Measurements from ENCODE around the gene TBC1D3B.
"Not testable (repeated sequence)": the region's sequence is repeated elsewhere in the genome, so short reads cannot be mapped to it uniquely, and the experiment has no call there.

Gene TBC1D3B

DNA sequence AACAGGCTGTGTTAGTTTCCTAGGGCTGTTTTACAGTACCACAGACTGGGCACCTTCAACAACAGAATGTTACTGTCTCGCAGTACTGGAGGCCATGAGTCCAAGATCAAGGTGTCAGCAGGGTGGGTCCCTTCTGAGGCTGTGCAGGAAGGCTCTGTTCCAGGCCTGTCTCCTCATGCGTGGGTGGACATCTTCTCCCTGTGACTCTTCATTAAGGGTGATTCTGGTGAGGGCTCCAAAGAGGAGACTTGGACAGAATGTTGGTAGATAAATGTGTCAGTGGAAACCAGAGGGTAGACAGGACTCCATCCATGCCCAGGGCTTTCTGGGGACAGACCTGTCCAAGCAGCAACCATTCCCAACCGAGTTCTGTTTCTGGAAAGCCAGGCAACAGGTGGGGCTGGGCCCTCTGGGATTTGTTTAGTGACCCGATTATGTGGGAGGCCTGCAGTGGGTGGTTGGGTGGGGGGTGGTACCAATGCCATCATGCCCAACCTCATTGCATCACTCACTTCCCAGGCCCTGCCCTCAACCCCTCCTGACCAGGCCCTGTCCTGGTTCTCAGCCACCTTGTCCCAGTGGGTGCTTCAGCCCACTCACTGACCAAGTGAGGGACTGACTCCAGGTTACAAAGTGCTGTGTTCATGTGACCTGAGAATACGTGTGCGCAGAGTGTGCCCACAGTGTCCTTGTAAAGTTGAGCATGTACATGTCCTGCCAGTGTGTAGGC lies 5.2 kb upstream of the TBC1D3B start:
- not testable (repeated sequence) for DNase-seq (ENCODE audit: low read depth)

DNA sequence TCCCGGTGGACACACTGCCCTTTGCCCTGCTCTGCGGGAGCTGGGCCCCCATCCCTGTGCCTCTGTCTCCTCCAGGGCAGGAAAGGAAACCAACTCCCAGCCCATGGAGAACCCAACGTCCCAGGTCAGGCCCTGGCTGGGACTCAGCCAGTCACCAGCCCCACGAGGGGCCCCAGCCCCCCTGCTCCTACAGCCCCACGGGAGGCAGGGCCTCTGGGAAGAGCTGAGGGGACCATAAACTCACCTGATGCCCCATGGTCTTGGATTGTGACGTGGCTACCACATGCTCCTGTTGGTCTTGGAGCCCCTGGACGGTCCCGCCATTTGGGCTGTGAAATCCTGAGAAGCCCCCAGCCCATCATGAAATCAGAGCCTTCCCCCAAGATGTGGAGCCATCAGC lies 7.6 kb downstream of the TBC1D3B start:
- not testable (repeated sequence) for DNase-seq (ENCODE audit: low read depth)

DNA sequence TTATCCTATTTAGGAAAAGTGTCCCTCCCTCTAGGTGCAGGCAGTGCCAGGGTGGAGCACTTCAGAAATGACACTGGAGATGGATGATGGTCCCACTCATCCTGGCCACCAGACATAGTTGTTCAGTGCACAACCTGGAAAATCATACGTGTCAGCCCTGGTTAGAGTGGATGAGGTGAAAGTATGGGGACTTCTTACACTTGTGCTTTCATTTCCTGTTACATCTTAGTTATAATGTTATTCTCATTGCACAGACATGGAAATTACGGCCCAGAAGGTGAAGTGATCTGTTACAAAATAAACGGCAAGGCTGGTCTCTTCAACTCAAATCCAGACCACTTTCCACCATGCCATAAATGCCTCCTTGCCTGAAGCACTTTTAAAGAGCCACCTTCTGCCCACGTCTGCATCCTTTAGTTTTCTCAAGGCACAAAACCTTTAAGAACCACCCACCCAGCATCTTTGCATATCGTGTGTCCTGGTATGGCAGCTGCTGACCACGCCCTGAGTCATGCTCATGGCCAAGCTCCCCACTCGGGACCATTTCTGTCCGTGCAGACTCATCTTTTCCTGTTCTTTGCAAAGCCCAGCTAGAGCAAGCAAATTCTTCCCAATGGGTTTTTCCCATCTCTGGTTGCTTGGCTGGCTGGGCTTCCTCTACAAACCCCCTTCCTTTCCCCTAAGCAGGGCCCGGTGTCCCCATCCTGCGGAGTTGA lies 22.4 kb downstream of the TBC1D3B start:
- DNase-seq (ENCODE audit: low read depth), result no peak

DNA sequence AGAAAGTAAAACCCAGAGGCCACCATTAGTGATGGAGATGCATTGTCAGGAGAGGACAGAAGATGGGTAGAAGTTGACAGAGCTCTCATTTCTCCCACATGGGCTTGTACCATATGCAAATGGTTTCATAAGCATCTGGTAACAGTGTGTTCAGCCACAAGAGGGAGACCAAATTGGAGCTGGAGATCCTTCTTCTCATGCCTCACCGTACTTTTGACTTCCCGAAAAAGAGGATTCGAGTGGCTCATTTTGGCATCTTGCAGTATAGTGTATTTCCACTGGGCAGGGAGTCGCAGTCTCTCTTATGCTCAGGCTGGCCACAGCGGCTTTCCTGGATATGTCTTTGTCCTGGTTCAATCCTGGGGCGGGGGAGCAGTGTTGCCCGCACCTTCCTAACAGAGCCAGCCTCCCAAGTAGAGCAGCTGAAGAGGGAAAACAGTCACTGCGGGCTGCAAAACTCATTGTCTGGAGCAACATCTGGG lies 23.8 kb downstream of the TBC1D3B start:
- DNase-seq (ENCODE audit: low read depth), result no peak

DNA sequence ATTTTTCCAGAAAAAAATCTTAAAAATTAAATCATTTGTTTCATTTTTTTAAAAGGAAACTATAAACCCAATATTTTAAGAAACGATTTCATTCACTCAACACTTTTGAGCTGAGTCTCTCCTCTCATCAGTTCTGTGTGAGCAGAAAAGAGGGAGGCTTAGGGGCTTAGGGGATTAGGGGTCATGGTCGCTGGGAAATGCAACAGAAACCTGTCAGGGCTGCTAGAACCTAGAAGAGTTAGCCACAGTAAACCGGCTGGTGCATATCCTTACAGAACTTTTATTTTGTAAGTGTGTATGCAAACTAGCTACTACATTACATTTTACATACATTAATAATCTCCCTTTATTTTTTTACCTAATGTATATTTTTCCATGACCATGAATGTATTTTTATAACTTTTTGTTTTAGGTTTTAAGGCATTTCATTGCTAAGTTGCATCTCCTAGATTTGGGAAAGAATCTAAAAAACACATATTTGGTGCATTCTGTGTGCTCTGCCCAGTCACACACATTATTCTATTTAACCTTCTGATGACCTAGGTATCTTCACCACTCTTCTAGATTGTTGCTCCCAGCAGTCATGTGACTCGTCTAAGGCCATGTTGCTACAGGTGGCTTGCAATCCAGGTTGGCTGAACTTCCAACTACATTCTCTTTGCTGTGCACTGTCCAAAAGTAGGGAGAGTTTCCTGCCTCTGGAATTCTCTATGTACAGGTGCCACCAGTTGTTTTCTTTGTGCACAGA lies 24.4 kb downstream of the TBC1D3B start:
- DNase-seq (ENCODE audit: low read depth), result no peak

DNA sequence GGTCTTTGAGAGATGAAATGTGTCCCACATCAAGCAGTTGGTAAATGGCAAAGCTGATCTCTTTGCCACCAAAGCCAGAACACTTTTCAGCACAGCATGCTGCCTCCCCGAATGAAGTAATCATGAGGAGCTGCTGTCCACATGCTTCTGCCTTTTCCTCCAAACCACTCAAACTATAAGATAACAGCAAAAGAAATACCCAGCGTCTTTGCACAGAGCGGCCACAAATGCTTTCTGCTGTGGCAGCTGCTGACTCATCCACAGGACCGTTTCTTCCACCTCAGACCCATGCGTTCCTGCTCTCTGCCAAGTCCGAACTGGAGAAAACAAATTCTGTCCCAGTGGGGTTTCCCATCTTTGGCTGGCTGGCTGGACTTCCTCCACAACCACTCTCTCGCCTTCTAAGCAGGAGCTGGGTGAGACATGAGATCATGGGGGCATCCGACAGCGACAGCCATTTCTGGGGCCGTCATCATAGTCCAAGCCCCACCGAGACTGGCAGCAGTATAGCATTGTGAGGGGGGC lies 27.1 kb downstream of the TBC1D3B start:
- peak; percentile 25 for DNase-seq (ENCODE audit: low read depth)

DNA sequence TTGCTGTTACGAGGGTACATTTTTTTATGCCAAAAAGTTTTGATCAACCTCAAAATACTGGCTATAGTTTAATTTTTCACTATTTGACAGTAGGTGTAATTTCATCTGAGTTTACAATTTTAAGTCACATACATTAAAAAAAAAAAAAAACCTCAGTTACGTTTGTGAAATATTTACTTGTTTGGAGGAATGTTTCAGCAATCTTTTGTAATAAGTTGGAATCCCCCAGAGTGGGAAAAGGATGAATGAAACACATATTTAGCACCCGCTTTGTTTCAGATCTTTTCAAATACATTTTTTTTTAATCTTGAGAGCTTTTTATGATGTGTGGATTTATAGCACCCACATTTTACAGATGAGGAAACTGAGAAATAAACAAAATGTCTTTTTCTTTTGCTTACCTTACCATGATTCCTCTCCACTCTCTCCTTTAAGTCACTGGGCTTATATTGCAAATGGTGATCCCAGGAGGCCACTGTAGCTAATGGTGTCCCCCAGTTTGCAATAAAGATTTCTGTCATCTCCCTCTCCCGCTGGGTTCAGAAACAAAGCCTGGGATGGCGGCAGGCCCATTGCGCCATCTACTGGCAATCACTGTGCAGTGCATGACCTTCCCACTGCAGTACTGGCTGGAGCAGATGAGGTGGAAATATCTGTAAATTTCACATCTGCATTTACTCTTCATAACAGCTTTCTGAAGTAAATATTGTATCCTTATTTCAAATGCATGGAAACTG lies 27.7 kb downstream of the TBC1D3B start:
- peak; percentile 27 for DNase-seq (ENCODE audit: low read depth)

DNA sequence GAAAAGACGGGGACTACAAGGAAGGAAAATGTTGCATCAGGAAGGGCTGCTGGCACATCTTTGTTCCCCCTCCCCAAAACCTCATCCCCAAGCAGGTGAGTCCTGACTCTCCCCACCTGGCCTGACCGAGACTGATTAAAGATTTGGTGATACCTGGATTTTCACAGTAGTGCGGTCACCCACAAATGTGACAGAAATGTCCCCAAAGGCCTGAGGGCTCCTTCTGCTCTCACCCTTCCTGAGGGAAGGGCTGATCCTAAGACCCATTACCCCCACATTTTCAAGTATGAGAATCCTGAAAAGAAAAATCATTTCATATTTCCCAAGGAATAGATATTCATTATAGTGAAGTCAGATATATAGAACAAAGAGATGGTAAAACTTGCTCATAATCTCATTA lies 28.8 kb downstream of the TBC1D3B start:
- DNase-seq (ENCODE audit: low read depth), result no peak

DNA sequence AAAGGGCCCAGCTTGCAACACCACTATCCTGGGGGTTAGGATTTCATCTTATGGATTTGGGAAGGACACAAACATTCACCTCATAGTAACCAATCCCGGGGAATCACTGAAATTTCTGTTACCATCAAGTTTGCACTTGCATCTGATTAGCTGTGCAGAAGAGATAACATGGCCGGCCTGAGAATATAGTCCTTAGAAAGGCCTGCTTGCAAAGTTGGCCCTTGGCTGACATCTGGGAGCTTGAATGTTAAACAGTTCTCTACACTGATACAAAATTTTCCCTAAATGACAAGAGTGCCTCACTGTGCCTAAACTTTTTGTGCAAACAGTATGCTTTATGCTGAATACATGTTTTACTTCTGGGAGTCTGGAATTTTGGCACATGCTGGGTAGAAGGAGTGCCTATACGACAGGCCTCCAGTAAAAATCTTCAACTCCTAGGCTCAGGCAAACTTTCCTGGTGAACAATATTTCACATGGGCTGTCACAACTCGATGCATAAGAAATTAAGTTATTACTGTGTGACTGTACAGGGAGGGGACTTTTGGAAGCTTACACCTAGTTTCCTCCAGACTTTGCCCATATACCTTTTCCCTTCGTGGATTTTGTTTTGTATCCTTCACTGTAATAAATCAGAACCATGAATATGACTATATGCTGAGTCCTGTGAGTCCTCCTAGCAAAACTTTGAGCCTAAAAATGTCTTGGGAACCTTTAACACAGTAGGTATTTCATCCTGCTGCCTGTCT lies 31.3 kb downstream of the TBC1D3B start:
- DNase-seq (ENCODE audit: low read depth), result no peak

DNA sequence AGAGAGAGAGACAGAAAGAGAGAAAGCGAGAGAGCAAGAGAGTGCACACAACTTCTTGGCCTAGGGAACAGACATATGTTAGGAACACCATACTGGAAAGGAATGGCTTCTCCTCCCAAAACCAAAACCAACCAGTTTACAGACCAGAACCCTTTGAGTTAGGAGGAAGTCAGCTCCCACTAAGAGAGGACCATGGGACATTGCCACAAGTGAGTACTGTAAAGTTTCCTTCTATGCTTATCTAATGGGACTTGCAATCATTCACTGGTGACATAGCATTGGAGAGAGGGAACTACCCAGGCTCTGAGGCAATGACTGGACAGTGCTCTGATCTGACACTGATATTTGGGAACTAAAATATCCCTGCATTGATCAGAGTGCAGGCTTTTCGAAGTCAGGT lies 32.4 kb downstream of the TBC1D3B start:
- no peak for DNase-seq (ENCODE audit: low read depth)

DNA sequence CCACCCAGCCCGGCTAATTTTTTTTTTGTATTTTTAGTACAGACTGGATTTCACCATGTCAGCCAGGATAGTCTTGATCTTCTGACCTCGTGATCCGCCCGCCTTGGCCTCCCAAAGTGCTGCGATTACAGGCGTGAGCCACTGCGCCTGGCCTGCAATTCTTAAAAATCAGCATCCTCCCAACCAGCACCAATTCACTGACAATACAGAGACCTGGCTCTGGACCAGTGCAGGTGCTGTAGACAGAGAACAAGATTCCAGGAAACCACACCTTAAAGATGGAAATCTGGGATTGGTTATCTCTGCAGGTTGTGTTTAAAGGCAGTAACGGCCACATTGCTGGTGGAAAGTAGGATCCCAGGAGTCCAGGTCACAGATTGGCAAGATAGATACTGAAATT lies 33.6 kb downstream of the TBC1D3B start:
- no peak for DNase-seq (ENCODE audit: low read depth)

DNA sequence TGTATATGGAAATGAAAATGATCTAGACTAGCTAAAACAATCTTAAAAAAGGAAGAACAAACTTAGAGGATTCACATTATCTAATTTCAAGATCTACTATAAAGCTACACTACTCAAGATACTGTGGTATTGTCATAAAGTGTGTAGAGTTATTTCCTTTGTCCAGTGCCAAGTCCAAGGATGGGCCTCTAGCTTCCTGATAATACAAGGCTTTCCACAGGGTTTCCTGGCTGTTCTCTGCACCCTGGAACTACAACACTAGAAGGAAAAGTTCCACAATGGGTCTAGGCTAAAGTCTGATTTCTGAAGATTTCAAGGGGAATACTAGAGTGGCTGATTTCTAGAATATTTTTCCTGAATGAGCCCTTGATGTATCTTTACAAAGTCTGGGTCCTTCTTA lies 34.2 kb downstream of the TBC1D3B start:
- no peak for DNase-seq (ENCODE audit: low read depth)

DNA sequence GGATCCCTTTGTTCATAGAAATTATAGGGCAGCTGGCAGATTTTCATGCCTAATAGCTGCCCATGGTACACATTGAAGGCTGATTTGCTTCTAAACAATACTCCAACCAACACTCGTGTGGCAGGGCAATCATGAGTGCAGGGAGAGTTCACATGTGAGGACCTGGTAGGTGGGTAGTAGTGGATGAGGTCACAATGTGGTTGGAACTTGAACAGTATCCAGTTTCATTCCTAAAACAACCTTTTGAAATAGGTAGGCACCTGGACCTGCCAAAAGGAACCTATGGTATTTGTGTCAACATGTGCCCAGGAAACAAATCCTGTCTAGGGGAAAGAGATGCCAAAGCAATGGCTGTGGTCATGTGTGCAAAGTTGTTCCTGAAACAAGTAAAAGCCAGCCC lies 40.0 kb downstream of the TBC1D3B start:
- DNase-seq (ENCODE audit: low read depth), result no peak

DNA sequence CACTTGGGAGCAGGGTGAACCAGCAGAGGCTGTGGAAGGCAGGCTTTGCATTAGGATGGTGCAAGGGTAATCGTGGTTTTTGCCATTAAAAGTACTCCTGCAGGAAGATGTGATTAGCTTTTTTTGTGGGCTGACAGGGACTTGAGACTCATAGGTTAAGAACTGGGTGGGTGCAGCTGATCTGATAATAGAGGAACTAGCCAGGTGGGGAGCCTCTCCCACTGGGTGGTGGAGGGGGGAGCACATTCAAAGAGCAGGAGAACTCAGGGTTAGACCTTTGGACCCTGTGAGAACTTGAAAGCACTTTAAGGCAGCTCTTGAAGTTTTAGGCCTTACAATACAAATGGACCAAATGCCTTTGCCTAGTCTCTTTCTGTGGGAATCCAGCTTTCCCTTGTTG lies 40.4 kb downstream of the TBC1D3B start:
- DNase-seq (ENCODE audit: low read depth), result no peak

DNA sequence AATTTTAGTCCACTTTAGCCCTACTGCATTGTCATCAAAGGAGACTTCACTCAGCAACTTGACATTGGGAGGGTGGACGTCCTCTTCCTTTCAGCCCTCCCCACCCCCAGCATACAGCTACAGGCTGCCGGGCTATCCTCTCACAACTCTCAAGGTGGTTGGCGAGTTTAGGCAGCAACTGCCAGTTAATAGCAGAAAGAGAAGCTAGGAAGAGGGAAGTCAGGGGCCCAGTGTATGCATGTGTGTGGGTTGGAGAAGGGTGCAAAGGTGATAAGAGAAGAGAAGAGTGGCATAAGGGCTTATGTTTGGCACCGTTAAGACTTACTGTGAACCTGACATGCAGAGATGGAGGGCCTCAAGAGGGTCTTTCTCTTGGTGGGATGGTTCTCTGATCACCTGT lies 41.0 kb downstream of the TBC1D3B start:
- DNase-seq (ENCODE audit: low read depth), result no peak

DNA sequence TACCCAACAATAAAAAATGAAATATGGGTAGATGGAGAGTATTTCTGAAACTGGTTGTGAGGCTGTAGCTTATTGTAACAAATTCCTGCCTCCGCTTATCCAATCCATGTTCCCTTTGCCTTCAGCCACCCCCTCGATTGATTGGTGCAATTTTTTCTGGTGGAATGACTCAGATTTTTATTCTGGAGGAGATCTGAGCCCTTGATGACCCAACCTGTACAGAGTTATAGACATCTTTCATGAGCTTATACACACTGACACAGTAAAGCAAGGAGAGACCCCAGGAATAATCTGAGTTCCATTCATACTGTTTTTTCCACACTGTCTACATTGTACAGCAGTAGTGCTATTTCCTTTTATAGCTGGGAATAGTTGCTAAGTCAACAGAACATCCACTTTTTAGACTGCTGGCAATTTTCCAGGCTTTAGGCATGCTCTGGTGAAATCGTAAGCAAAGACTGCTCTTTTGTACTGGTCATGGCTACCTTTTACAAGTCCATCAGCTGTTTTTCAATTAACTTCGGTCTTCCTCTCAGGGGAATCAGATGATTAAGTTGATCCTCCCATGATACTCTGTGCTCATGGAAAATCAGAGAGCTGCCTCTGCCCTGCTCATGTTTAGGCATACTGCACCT lies 42.7 kb downstream of the TBC1D3B start:
- no peak for DNase-seq (ENCODE audit: low read depth)

DNA sequence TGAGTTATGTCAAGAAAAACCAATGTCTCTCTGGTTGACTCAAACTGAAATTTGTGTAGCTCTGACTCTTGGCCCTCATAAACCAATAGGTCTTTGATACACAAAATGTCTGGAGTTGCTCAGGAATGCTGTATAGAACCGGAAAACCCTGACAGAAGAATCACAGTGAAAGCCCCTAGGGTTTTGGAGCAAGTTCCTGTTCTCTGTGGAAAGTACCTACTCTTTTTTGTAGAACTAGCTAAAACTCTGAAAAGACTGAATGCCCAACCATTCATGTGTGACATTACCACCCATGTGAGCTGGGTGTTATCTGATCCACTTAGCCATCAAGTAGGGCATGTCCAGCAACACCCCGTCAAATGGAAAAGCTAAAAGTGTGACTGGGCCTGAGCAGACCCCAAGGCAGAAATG lies 44.0 kb downstream of the TBC1D3B start:
- no peak for DNase-seq (ENCODE audit: low read depth)

DNA sequence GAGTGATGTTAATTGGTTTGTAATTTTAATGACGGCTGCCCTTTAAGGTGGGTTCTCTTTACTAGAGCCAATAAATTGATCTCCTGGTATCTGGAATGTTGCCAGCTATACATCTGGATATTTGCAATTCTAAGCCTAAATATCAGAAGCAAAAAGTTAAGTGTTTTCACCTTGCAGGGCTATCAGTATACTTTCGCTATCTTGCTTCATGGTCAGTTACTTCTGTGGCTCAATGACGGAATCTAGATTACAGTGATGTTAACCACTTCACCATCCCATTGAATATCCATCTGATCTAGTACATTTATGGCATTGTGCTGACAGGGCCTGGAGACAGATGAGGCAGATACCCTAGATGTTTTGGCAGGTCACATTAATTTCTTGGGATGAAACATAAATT lies 44.5 kb downstream of the TBC1D3B start:
- DNase-seq (ENCODE audit: low read depth), result no peak

DNA sequence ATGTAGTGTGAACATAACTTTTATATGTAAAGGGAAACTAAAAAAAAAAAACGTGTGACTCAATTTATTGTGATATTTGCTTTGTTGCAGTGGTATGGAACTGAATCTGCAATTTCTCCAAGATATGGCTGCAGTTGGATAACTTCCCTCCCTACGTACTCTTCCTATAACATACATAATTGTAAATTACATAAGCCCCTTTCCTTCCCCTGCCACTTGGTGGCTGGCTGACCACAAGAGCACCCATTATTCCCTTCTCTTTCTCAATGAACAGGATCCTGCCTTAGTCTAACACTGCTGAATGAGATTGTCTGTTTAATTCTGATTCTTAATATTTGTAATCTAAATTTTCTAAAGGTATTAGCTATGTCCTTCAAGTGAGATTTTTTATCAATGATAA lies 45.0 kb downstream of the TBC1D3B start:
- DNase-seq (ENCODE audit: low read depth), result no peak

DNA sequence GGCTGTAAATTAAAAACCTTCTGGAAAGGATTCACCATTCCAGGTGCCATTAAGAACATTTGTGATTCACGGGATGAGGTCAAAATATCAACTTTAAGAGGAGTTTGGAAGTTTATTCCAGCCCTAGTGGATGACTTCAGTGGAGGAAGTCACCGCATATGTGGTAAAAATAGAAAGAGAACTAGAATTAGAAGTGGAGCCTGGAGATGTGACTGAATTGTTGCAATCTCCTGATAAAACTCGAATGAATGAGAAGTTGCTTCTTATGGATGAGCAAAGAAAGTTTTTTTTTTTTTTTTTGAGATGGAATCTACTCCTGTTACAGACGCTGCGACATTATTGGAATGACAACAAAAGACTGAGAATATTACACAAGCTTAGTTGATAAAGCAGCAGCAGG lies 46.1 kb downstream of the TBC1D3B start:
- no peak for DNase-seq (ENCODE audit: low read depth)

DNA sequence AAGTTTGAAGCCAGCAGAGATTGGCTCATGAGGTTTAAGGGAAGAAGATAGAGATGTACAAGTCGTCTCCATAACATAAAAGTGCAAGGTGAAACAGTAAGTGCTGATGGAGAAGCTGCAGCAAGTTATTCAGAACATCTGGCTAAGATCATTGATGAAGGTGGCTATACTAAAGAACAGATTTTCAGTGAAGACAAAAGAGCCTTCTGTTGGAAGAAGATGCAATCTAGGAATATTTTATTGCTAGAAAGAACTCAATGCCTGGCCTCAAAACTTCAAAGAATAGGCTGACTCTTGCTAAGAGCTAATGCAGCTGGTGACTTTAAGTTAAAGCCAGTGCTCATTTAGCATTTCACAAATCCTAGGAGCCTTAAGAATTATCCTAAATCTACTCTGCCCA lies 46.8 kb downstream of the TBC1D3B start:
- no peak for DNase-seq (ENCODE audit: low read depth)

Data from GM04504 (cell line).